Panc1 (cell line): ENCODE results near the gene EYA2. TPM values are rescaled to one million over a fixed set of nuclear protein-coding genes. Genes with fewer than 3 reads are reported as not detected.
"Not testable (repeated sequence)": the region's sequence is repeated elsewhere in the genome, so short reads cannot be mapped to it uniquely, and the experiment has no call there.

Experiments used
- ATAC-seq: fragments of 200-7000 bp; cut with Tn5 transposase; 2 replicates; pipeline ENCODE4 v1.9.1; 2020; ENCODE audit warnings: mild to moderate bottlenecking, moderate library complexity
- BruUV-seq: library from RNA; stranded (reverse); fragments of 400-500 nt; replicated peaks from 2 replicates; lab custom pipeline; 2021; lab: Mats Ljungman, UMichigan
- CTCF ChIA-PET: fragments of 300-600 bp; sonication (Branson Sonifier 250); formaldehyde crosslinking; loops from one replicate; lab custom pipeline; 2022; ENCODE audit warnings: antibody characterized with exemption; lab: Charles Lee
- POLR2A ChIA-PET: fragments of 300-600 bp; sonication (Branson Sonifier 250); formaldehyde crosslinking; loops from one replicate; lab custom pipeline; 2022; ENCODE audit warnings: antibody characterized with exemption; lab: Charles Lee
- DNase-seq: peaks from one replicate; pipeline ENCODE4 v3.0.0-alpha.2; 2010; ENCODE audit warnings: low read depth, low spot score
- H3K27ac ChIP-seq: 2 replicates; pipeline ENCODE4 v1.5.1; 2011; ENCODE audit warnings: mild to moderate bottlenecking, low read length, inconsistent platforms
- H3K27me3 ChIP-seq: fragments of 200-500 bp; sonication (Bioruptor generic); 2 replicates; pipeline ENCODE4 v1.6.0; 2014; ENCODE audit warnings: low read length, inconsistent platforms; ENCODE audit not compliant: control insufficient read depth, insufficient read depth
- H3K36me3 ChIP-seq: fragments of 200-500 bp; sonication (Bioruptor generic); 2 replicates; pipeline ENCODE4 v1.5.1; 2014; ENCODE audit warnings: inconsistent platforms, mild to moderate bottlenecking, low read length, moderate library complexity; ENCODE audit not compliant: control insufficient read depth, insufficient read depth
- H3K4me1 ChIP-seq: 2 replicates; pipeline ENCODE4 v1.5.1; 2011; ENCODE audit warnings: inconsistent platforms, mild to moderate bottlenecking, low read length, moderate library complexity; ENCODE audit not compliant: control insufficient read depth, insufficient read depth
- H3K4me3 ChIP-seq, 2 experiments: 2 replicates each; pipeline ENCODE4 v1.5.1; 2011 to 2012; ENCODE audit warnings: low read depth in 2 of 2, low read length in 2 of 2, mild to moderate bottlenecking in 2 of 2, inconsistent platforms in 1 of 2, moderate library complexity in 1 of 2
- H3K9me3 ChIP-seq: fragments of 200-500 bp; sonication (Bioruptor generic); 2 replicates; pipeline ENCODE4 v1.5.1; 2014; ENCODE audit warnings: low read depth, mild to moderate bottlenecking, inconsistent platforms, low read length, moderate library complexity; ENCODE audit not compliant: control insufficient read depth, insufficient read depth
- CTCF ChIP-seq: fragments of 450-650 bp; IDR thresholded peaks from 2 replicates; pipeline ENCODE4 v1.5.1; 2017; ENCODE audit warnings: mild to moderate bottlenecking
- POLR2AphosphoS5 ChIP-seq: IDR thresholded peaks from 2 replicates; pipeline ENCODE4 v1.6.1; 2012; ENCODE audit warnings: mild to moderate bottlenecking, low read depth, low read length, moderate library complexity
- REST ChIP-seq, 2 experiments: IDR thresholded peaks; 2 replicates each; pipeline ENCODE4 v1.6.1; 2011 to 2012; ENCODE audit warnings: low read depth in 2 of 2, control low read depth in 1 of 2, low read length in 1 of 2, mild to moderate bottlenecking in 1 of 2, moderate library complexity in 1 of 2; ENCODE audit not compliant: insufficient read depth in 1 of 2
- SIN3A ChIP-seq: IDR thresholded peaks from 2 replicates; pipeline ENCODE4 v1.6.1; 2012; ENCODE audit warnings: low read depth, mild to moderate bottlenecking, low read length, moderate library complexity, borderline replicate concordance; ENCODE audit not compliant: insufficient read depth
- TCF7L2 ChIP-seq: IDR thresholded peaks from 2 replicates; pipeline ENCODE4 v1.6.1; 2011; ENCODE audit warnings: mild to moderate bottlenecking, low read depth, low read length, inconsistent platforms
- in situ Hi-C: cut with HindIII; loops from 2 replicates; pipeline ENCODE4 v1.10.0; 2016; ENCODE audit warnings: low sequenced_read_pairs, low pct_unique_long_range_greater_than_20kb
- intact Hi-C: fragments of 100-400 bp; cut with micrococcal nuclease; formaldehyde crosslinking; loops from one replicate; pipeline ENCODE4 v1.10.0; 2022; ENCODE audit not compliant: unreplicated experiment
- total RNA-seq: library from RNA; stranded (reverse); gene quantifications from one replicate; pipeline ENCODE4 v1.2.1, GENCODE V29; 2021; ENCODE audit not compliant: unreplicated experiment

EYA2 gene
- total RNA-seq, 1 experiment from 2014 or later = 1.9 TPM

GRCh38 chr20:46879386-46879785 is 15.3 kb upstream of the EYA2 start:
- intact Hi-C loops (no loop called here), in situ Hi-C loops (no loop called here)
- Histone ChIP-seq H3K27ac (no peak overlapping the region), H3K9me3 (no peaks in the 10 kb centered on the region), H3K4me3 (no peak overlapping the region), H3K27me3 (peaks cover 2% of the 10 kb centered on the region; the same call in 1 of the 2 replicates), H3K4me1 (no peaks in the 10 kb centered on the region), H3K36me3 (no peaks in the 10 kb centered on the region)
- ChIA-PET POLR2A (no interaction called here), CTCF (no interaction called here)
- TF ChIP-seq POLR2AphosphoS5 (no peak), CTCF (no peak), REST (IDR thresholded peaks at IDR 0.05; ENCODE audit: insufficient read depth in 1 of 2, low read depth in 2 of 2, low read length in 1 of 2) (no peak), TCF7L2 (no peak), SIN3A (no peak)
- no peak for ATAC-seq
- no peak for DNase-seq
- BruUV-seq = no TSS peak

GRCh38 chr20:46879963-46880362 is 14.7 kb upstream of the EYA2 start:
- in situ Hi-C loops, ATAC-seq, H3K27me3 ChIP-seq, H3K4me3 ChIP-seq, intact Hi-C loops, DNase-seq, H3K9me3 ChIP-seq, H3K4me1 ChIP-seq, POLR2A ChIA-PET, CTCF ChIA-PET, H3K36me3 ChIP-seq, H3K27ac ChIP-seq, BruUV-seq: not testable (repeated sequence)

GRCh38 chr20:46883892-46884291 is 10.8 kb upstream of the EYA2 start:
- H3K4me3 ChIP-seq = no peak overlapping the region
- intact Hi-C loops = no loop called here
- no TSS peak for BruUV-seq
- H3K4me1 ChIP-seq = no peaks in the 10 kb centered on the region
- H3K36me3 ChIP-seq = no peaks in the 10 kb centered on the region
- ChIA-PET POLR2A (no interaction called here), CTCF (no interaction called here)
- in situ Hi-C loops = no loop called here
- DNase-seq = no peak
- no peak for TF ChIP-seq POLR2AphosphoS5
- no peak for TF ChIP-seq TCF7L2
- no peak for TF ChIP-seq SIN3A
- no peak for TF ChIP-seq CTCF
- TF ChIP-seq REST (IDR thresholded peaks at IDR 0.05; ENCODE audit: insufficient read depth in 1 of 2, low read depth in 2 of 2, low read length in 1 of 2) = no peak
- H3K27me3 ChIP-seq = peaks cover 8% of the 10 kb centered on the region; the same call in 1 of the 2 replicates
- H3K9me3 ChIP-seq = no peaks in the 10 kb centered on the region
- no peak overlapping the region for H3K27ac ChIP-seq
- ATAC-seq = no peak
